GM18508 (cell line): Measurements from ENCODE around the gene CEBPA.
"Not testable (repeated sequence)": the region's sequence is repeated elsewhere in the genome, so short reads cannot be mapped to it uniquely, and the experiment has no call there.

ENCODE experiments used
- ATAC-seq: cut with Tn5 transposase; IDR thresholded peaks from one replicate; pipeline ENCODE4 v1.9.1; 2021; ENCODE audit warnings: moderate number of reproducible peaks; ENCODE audit not compliant: insufficient read depth, unreplicated experiment

CEBPA gene

GRCh38 chr19:33302974-33303790, 848 bp upstream of the CEBPA start:
- ATAC-seq = no peak

GRCh38 chr19:33301900-33302174, 497 bp downstream of the CEBPA start:
- no peak for ATAC-seq

DNA sequence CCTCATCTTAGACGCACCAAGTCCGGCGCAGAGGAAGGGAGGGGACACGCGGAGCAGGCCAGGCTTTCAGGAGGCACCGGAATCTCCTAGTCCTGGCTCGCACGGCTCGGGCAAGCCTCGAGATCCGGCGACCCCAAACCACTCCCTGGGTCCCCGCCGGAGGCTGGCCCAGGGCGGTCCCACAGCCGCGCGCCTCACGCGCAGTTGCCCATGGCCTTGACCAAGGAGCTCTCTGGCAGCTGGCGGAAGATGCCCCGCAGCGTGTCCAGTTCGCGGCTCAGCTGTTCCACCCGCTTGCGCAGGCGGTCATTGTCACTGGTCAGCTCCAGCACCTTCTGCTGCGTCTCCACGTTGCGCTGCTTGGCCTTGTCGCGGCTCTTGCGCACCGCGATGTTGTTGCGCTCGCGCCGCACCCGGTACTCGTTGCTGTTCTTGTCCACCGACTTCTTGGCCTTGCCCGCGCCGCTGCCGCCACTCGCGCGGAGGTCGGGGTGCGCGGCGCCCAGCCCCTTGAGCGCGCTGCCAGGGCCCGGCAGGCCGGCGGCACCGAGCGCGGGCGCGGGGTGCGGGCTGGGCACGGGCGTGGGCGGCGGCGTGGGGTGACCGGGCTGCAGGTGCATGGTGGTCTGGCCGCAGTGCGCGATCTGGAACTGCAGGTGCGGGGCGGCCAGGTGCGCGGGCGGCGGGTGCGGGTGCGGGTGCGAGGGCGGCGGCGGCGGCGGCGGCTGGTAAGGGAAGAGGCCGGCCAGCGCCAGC, 1.0 kb downstream of the CEBPA start:
- ATAC-seq = no peak

DNA sequence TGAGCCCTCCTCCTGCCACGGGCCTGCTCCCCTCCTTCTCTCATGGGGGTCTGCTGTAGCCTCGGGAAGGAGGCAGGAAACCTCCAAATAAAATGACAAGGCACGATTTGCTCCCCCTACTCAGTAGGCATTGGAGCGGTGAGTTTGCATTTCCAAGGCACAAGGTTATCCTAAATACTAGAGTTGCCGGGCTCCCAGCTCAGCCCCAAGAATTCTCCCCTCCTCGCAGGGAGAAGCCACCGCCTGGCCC, 1.5 kb downstream of the CEBPA start:
- ATAC-seq = no peak

- ATAC-seq = no peak
These were observed 2.1 kb downstream of the CEBPA start for GRCh38 chr19:33300009-33300893.

DNA sequence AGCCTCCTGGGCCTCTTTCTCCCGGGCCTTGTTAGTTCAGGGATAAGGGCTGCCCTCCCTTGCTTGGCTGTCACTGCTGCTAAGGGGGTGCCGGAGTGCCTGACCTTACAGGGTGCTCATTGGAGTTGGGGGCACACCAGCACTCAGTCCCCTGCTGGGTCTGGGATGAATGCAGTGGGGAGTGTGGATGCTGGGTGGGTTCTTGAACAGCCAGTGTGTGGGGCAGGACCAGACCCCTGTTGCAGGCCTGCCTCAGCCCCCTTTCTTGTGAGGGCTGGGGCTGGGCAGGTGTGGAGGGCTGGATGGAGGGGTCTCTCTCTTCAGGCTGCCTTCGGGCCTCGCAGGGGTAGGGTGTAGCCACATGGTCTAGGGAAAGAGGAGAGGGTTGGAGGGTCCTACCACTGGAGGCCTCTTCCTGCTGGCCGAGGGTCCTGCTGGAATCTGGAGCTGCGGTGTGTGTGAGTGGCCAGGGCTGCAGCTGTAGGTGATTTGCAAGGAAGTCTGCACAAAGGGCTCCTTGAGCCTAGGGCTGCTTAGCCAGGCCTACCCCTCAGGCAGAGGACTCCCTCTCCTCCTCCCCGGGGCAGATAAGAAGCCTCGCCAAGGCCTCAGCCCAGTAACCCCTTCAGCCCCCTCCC, 3.2 kb downstream of the CEBPA start:
- no peak for ATAC-seq

DNA sequence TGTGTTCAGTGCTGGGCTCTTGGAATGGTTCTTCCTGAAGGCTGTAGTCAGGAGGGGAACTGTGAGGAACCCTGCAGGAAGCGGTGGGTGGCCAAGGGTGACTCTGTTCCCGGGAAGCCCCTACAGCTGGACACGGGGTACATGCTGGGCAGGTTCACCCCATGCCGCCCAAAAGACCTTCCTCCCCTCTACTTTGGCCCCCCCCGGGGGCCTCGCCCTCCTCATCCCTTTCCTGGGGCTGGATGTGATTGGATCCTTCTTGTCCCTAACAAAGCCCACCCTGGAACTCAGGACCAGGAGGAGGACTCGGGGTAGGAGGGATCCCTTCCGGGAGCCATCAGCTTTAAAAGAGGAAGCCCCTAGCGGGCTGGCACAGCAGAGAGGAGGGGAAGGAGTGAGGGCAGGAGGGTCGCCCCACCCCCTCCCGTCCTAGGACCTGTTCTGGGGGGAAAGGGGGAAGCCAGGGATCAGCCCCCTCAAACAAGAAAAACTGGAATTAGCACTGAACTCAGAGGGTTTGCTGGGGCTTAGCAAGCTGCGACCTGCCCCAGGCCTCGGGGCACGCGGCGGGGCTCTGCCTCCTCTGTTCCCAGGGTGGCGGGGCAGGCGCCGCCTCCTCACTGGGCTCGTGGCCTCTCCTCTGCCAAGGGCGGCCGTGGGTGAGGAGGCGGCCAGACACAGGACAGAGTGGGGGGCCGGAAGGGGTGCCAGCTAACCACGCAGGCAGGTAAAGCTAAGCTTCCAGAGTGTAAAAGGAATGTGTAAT, 4.0 kb downstream of the CEBPA start:
- ATAC-seq = no peak

- no peak for ATAC-seq
These were observed 4.8 kb downstream of the CEBPA start for GRCh38 chr19:33297401-33298145.

- ATAC-seq = no peak
These were observed 5.8 kb downstream of the CEBPA start for GRCh38 chr19:33296488-33296971.

DNA sequence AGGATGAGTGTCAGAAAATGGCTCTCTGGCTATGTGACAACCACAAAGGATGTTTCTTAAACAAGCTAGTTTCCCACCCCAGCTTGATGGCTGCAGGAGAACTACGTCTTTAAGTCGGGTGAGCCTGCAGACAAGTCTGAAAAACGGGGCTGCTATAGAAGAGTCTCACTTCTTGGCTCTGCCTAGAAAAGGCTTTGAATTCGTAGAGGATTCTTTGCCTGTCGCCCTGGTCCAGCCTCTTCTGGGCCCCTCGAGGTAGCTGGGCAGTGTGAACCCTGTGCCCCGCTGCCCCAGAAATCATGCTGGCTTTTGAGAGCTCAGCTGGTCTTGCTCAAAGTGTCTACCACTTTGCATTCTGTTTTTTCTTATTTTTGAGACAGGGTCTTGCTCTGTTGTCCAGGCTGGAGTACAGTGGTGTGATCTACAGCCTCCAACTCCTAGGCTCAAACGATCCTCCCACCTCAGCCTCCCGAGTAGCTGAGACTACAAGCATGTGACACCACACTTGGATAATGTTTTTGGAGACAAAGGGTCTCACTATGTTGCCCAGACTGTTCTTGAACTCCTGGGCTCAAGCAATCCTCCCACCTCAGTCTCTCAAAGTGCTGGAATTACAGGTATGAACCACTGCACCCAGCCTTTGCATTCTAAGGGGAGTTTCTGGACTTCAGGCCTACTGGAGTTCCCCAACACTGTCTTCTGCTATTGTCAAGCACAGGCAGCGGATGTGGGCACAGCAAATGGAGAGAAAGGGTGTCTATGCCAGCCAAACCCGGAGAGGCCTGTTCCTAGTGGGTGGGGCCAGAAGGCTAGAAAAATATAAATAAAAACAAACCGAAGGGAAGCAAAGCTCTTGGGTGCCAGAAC, 6.5 kb downstream of the CEBPA start:
- ATAC-seq = no peak

- not testable (repeated sequence) for ATAC-seq
These were observed 7.3 kb downstream of the CEBPA start for GRCh38 chr19:33295046-33295445.

GRCh38 chr19:33294058-33294798, 8.1 kb downstream of the CEBPA start:
- no peak for ATAC-seq

DNA sequence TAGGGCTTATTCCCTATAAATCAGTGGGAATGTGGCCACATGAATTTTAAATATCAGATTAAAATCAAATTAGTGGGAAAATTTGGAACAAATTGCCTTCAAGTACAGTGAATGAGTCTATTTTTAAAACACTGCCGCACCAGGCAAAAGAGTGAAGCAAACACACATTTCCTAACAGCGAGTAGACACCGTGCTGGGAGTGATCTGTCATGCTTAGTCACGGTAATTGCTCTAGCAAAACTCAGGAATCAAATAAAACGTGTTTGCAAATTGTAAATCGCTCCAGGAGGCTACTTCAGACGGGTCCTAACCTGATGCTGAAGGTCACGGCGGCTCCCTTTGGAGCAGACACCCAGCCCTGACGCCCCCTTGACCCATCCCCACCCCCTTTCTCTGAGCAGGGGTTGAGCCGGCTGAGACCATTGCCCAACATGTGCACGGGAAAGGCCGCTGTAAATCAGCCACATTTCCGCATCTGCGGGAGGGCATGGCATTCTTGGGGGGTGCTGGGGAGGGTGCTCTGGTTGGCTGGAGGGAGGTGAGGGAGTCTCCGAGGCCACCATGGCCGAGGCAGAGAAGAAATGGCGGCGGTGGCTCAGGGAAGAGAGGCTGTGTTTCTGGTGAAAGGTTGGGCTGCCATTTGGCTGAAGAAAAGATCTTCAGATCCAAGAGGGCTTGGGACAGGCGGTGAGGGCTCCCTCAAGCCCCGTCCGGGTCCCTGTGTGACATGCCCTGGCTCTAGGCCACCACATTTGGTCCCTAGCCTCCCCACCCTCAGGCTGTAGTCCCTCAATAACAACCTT, 8.9 kb downstream of the CEBPA start:
- no peak for ATAC-seq

DNA sequence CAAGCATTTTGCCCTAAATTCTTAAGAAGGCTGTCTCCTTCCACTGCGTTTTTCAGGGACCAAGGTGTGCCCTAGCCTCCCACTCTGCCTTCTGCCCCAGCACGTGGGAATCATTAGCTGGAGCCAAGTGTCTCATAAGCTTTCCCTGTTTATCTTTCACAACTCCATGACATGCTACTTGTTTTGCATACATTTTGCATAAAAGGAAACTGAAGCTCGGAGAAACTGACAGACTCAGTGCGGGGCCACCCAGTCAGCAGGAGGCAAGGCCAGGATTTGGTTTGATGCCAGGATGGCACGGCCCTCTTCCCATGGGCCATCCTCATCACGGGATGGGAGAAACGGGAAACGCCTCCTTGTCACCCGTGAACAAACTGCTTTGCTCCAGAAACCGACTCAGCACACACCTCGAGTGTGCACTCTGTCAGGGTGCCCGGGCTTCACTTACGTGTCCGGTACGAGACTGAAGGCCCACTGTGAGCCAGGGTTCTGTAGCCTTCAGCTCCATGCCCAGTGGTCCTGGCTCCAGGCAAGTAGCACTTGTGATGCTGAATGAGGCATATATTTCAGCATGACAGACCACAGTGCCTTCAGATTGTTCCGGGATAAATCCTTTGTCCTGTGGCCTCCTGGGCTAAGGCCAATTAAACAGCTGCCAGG, 9.6 kb downstream of the CEBPA start:
- ATAC-seq = no peak

DNA sequence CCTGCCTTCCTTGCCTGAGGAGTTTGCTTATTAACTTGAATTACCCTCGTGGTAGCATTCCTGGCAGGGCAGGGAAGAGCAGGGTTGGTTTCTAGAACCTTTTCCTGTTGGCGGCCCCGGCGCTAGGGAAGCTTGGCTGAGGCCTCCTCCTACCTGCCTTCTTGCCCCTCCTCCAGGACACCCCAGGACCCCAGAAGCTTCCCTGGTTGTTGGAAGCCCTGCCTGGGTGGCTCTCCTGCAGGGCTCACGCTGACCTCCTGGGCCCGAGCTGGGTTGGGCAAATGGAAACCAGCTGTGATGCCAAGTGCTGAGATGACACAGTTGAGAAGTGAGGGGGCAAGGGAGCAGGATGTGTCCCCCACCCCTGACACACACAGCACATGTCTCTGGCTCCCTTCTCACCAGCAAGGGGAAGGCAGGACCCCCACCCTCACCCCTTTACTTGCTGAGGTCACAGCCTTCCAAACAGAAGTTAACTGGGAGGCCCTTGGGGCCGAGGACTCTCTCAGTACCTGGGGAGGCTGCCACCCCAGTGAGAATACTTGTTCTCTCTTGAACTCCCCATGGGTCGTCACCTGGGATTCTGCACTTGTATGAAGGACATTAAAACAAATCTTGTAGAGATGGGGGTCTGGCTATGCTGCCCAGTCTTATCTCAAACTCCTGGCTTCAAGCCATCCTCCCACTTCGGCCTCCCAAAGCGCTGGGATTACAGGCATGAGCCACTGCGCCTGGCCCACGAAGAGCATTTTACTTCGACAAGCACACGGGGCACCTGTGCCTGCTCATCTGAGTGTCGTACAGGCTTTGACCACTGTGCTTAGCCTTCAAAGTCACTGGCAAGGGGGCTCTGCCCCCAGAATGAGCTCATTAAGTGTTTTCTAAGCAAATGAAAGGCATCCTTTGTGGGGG, 10.5 kb downstream of the CEBPA start:
- ATAC-seq = no peak
